Glutamatergic neuron (in vitro differentiated cells): ENCODE measurements around the gene NDUFS2. TPM values are rescaled to one million over a fixed set of nuclear protein-coding genes. Genes with fewer than 3 reads are reported as not detected.

Experiments used
- DNase-seq: peaks from one replicate; pipeline ENCODE4 v3.0.0; 2022
- H3K27ac Mint-ChIP-seq: one replicate; pipeline ENCODE4 v1.8.0; 2020; ENCODE audit warnings: mild to moderate bottlenecking, mixed read lengths, inconsistent platforms; ENCODE audit not compliant: unreplicated experiment
- H3K27me3 Mint-ChIP-seq: one replicate; pipeline ENCODE4 v1.8.0; 2020; ENCODE audit warnings: mild to moderate bottlenecking, moderate library complexity, mixed read lengths, inconsistent platforms; ENCODE audit not compliant: unreplicated experiment
- H3K36me3 Mint-ChIP-seq: one replicate; pipeline ENCODE4 v1.8.0; 2020; ENCODE audit warnings: mild to moderate bottlenecking, mixed read lengths, inconsistent platforms; ENCODE audit not compliant: unreplicated experiment
- H3K4me1 Mint-ChIP-seq: one replicate; pipeline ENCODE4 v1.8.0; 2020; ENCODE audit warnings: mild to moderate bottlenecking, low read depth, mixed read lengths, inconsistent platforms; ENCODE audit not compliant: unreplicated experiment
- H3K4me3 Mint-ChIP-seq: one replicate; pipeline ENCODE4 v1.8.0; 2020; ENCODE audit warnings: mild to moderate bottlenecking, mixed read lengths, inconsistent platforms; ENCODE audit not compliant: unreplicated experiment
- H3K9me3 Mint-ChIP-seq: one replicate; pipeline ENCODE4 v1.8.0; 2020; ENCODE audit warnings: mild to moderate bottlenecking, moderate library complexity, mixed read lengths, inconsistent platforms; ENCODE audit not compliant: unreplicated experiment
- total RNA-seq: library from RNA; stranded (reverse); fragmentation: NEBNext Ultra II Directional; extraction: Animal tissue kit (Norgen Biotek cat#: 25700); gene quantifications from one replicate; pipeline ENCODE4 v1.2.1, GENCODE V29; 2021; ENCODE audit not compliant: unreplicated experiment
- TF ChIP-seq, protein P1 (sequence below): fragments of 200-600 bp; sonication (generic); IDR thresholded peaks from one replicate; pipeline ENCODE4 v1.5.0; 2021; ENCODE audit not compliant: partially characterized antibody, unreplicated experiment

NDUFS2 gene
- total RNA-seq, 1 donor from 2014 or later = 112 TPM

DNA sequence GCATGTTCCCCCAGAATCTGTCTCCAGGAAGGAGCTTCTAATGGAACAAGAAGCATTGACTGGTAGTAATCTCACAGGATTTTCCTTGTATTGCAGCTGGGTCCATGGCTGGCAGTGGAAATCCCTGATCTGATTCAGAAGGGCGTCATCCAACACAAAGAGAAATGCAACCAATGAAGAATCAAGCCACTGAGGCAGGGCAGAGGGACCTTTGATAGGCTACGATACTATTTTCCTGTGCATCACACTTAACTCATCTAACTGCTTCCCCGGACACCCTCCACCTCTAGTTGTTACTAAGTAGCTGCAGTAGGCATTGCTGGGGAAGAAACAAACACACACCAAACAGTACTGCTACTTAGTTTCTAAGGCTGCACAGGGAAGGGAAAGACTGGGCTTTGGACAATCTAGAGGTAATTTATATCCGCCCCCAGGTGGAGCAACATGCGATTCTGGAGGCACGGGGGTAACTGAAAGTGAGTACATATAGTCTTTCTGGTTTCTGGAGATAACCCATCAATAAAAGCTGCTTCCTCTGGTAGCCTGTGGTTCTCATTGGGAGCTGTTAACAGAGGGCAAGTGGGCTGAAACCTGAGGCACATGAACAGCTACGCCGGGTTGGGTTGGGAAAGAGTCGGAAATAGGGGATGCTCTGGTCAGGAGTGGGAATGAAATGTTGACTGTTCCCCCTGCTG lies 43.7 kb upstream of the NDUFS2 start:
- peaks cover 9% of the 10 kb centered on the region for H3K27me3 Mint-ChIP-seq
- peak overlapping the region; percentile 91 for H3K4me3 Mint-ChIP-seq
- TF ChIP-seq, protein P1, sequence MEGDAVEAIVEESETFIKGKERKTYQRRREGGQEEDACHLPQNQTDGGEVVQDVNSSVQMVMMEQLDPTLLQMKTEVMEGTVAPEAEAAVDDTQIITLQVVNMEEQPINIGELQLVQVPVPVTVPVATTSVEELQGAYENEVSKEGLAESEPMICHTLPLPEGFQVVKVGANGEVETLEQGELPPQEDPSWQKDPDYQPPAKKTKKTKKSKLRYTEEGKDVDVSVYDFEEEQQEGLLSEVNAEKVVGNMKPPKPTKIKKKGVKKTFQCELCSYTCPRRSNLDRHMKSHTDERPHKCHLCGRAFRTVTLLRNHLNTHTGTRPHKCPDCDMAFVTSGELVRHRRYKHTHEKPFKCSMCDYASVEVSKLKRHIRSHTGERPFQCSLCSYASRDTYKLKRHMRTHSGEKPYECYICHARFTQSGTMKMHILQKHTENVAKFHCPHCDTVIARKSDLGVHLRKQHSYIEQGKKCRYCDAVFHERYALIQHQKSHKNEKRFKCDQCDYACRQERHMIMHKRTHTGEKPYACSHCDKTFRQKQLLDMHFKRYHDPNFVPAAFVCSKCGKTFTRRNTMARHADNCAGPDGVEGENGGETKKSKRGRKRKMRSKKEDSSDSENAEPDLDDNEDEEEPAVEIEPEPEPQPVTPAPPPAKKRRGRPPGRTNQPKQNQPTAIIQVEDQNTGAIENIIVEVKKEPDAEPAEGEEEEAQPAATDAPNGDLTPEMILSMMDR = no peak
- peaks cover 8% of the 10 kb centered on the region for H3K4me1 Mint-ChIP-seq
- H3K27ac Mint-ChIP-seq = peak overlapping the region; percentile 92
- peaks cover 8% of the 10 kb centered on the region for H3K9me3 Mint-ChIP-seq
- no peak for DNase-seq
- H3K36me3 Mint-ChIP-seq = no peaks in the 10 kb centered on the region

DNA sequence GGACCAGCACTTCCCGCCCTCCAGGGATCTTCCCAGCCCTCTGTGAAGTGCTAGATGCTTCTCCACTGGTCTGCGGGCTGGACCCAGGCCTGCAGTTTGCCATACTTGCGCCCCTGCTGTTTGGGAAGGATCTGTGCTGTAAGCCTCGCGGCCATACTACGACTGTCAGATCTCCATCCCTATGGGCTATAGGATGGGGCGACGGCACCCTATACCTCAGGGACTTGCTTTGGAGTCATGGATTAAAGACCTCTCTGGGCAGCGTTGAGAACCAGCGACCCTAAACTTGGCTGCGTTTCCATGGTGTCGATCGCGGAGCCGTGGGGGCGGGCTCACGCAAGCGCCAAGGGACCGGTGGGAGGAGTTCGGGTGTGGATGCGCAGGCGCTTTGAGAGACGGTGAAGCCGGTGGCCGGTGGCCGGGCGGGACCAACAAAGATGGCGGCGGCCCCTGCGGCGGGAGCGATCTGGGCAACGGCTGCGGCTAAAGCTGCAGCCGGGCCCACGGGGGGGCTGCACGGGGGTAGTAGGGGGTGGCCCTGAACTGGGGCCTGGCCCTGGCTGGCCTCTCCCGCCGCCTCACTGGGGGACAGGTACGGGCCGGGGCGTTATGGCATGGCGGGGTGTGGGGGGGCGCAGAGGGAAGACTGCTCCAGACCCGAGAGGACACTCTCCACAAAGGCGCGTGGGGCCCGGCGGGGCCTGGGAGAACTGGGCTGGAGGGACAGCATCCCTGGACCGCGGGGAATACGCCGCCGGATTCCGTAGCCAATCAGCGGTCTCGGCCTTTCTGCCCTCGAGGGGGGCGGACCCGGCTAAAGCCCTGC lies 42.9 kb upstream of the NDUFS2 start, which contains the start of gene USP21:
TSS of gene USP21 (plus strand) at position 414 of the 826 bp plus-strand sequence. CDS start 1,141 bp downstream, outside the sequence.
- Mint-ChIP-seq H3K36me3 (no peaks in the 10 kb centered on the region), H3K4me3 (peak within 1 kb of the TSS; percentile 91), H3K4me1 (peaks cover 8% of the 10 kb centered on the region), H3K9me3 (peaks cover 8% of the 10 kb centered on the region), H3K27ac (peak within 1 kb of the TSS; percentile 92), H3K27me3 (peaks cover 4% of the 10 kb centered on the region)
- TF ChIP-seq, protein P1 = no peak
- peak; percentile 95 for DNase-seq

DNA sequence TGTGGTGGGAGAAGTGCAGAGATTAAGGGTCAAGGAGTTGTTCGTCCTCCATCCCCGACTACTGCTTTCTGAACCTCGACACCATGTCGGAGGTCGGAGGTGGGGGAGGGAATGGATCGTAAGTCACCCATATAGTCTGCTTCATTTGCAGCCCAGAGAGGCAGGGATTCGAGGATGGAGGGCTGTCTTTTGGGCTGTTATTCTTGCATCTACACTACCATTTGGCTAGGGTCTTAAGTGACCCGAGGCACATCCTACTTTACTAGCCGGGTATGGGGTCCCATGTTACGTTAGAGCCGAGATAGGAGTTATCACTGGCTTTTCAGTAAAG lies 42.3 kb upstream of the NDUFS2 start:
- peak overlapping the region; percentile 84 for H3K27ac Mint-ChIP-seq
- H3K27me3 Mint-ChIP-seq = peaks cover 4% of the 10 kb centered on the region
- H3K4me1 Mint-ChIP-seq = peaks cover 8% of the 10 kb centered on the region
- peaks cover 5% of the 10 kb centered on the region for H3K9me3 Mint-ChIP-seq
- TF ChIP-seq, protein P1 = no peak
- peak overlapping the region; percentile 91 for H3K4me3 Mint-ChIP-seq
- H3K36me3 Mint-ChIP-seq = no peaks in the 10 kb centered on the region
- no peak for DNase-seq

DNA sequence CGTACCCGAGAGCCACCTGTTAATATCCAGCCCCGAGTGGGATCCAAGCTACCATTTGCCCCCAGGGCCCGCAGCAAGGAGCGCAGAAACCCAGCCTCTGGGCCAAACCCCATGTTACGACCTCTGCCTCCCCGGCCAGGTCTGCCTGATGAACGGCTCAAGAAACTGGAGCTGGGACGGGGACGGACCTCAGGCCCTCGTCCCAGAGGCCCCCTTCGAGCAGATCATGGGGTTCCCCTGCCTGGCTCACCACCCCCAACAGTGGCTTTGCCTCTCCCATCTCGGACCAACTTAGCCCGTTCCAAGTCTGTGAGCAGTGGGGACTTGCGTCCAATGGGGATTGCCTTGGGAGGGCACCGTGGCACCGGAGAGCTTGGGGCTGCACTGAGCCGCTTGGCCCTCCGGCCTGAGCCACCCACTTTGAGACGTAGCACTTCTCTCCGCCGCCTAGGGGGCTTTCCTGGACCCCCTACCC lies 41.5 kb upstream of the NDUFS2 start:
- Mint-ChIP-seq H3K27ac (no peak overlapping the region), H3K36me3 (no peaks in the 10 kb centered on the region), H3K4me1 (peaks cover 14% of the 10 kb centered on the region)

More for the DNA sequence above, 41.5 kb upstream of the NDUFS2 start:
- Mint-ChIP-seq H3K9me3 (peaks cover 5% of the 10 kb centered on the region), H3K27me3 (peaks cover 8% of the 10 kb centered on the region), H3K4me3 (peak overlapping the region; percentile 91)
- no peak for DNase-seq
- TF ChIP-seq, protein P1 = no peak
